GM20431 (cell line): ENCODE data around the gene RAPH1.

Experiments
- in situ Hi-C: fragments of 300-500 bp; cut with MseI, MboI; formaldehyde crosslinking; loops from one replicate; pipeline ENCODE4 v1.15.0; 2020; ENCODE audit warnings: low sequenced_read_pairs; ENCODE audit not compliant: unreplicated experiment

The RAPH1 gene

GRCh38 chr2:203492965-203493364 is 42.1 kb downstream of the RAPH1 start:
- in situ Hi-C loops: loop anchor here (25.0 kb wide), 1 partner anchor 419 kb away; no protein-coding TSS in a partner anchor

GRCh38 chr2:203490391-203490790 is 44.7 kb downstream of the RAPH1 start:
- in situ Hi-C loops: loop anchor here (25.0 kb wide), 1 partner anchor 422 kb away; no protein-coding TSS in a partner anchor

- in situ Hi-C loops: loop anchor here (10.0 to 25.0 kb wide), 2 partner anchors 325 to 423 kb away; no protein-coding TSS in a partner anchor
Measured at GRCh38 chr2:203489531-203489930, 45.6 kb downstream of the RAPH1 start.

GRCh38 chr2:203484266-203485112 is 50.6 kb downstream of the RAPH1 start:
- in situ Hi-C loops: loop anchor here (10.0 to 25.0 kb wide), 2 partner anchors 330 to 428 kb away; no protein-coding TSS in a partner anchor

GRCh38 chr2:203480623-203481022 is 54.5 kb downstream of the RAPH1 start:
- in situ Hi-C loops: loop anchor here (10.0 to 25.0 kb wide), 2 partner anchors 334 to 432 kb away; no protein-coding TSS in a partner anchor

GRCh38 chr2:203476881-203477280 is 58.2 kb downstream of the RAPH1 start:
- in situ Hi-C loops: loop anchor here (25.0 kb wide), 1 partner anchor 435 kb away; no protein-coding TSS in a partner anchor

- in situ Hi-C loops: loop anchor here (25.0 kb wide), 1 partner anchor 884 kb away; no protein-coding TSS in a partner anchor
Measured at GRCh38 chr2:203471323-203471722, 63.8 kb downstream of the RAPH1 start.

GRCh38 chr2:203470371-203470770 is 64.7 kb downstream of the RAPH1 start:
- in situ Hi-C loops: loop anchor here (25.0 kb wide), 1 partner anchor 883 kb away; no protein-coding TSS in a partner anchor

GRCh38 chr2:203469546-203469945 is 65.6 kb downstream of the RAPH1 start:
- in situ Hi-C loops: loop anchor here (25.0 kb wide), 1 partner anchor 882 kb away; no protein-coding TSS in a partner anchor

- in situ Hi-C loops: loop anchor here (25.0 kb wide), 1 partner anchor 876 kb away; no protein-coding TSS in a partner anchor
Measured at GRCh38 chr2:203463266-203463678, 71.8 kb downstream of the RAPH1 start.

- in situ Hi-C loops: loop anchor here (25.0 kb wide), 1 partner anchor 875 kb away; no protein-coding TSS in a partner anchor
Measured at GRCh38 chr2:203462308-203462707, 72.8 kb downstream of the RAPH1 start.

GRCh38 chr2:203461746-203462145 is 73.4 kb downstream of the RAPH1 start:
- in situ Hi-C loops: loop anchor here (25.0 kb wide), 1 partner anchor 874 kb away; no protein-coding TSS in a partner anchor

- in situ Hi-C loops: loop anchor here (25.0 kb wide), 1 partner anchor 868 kb away; no protein-coding TSS in a partner anchor
Measured at GRCh38 chr2:203455209-203455608, 79.9 kb downstream of the RAPH1 start.

- in situ Hi-C loops: loop anchor here (25.0 kb wide), 1 partner anchor 867 kb away; no protein-coding TSS in a partner anchor
Measured at GRCh38 chr2:203453858-203454451, 81.1 kb downstream of the RAPH1 start.

- in situ Hi-C loops: loop anchor here (25.0 kb wide), 1 partner anchor 864 kb away; no protein-coding TSS in a partner anchor
Measured at GRCh38 chr2:203451689-203452088, 83.4 kb downstream of the RAPH1 start.

- in situ Hi-C loops: loop anchor here (25.0 kb wide), 1 partner anchor 864 kb away; no protein-coding TSS in a partner anchor
Measured at GRCh38 chr2:203451011-203451410, 84.1 kb downstream of the RAPH1 start.

GRCh38 chr2:203450561-203450960 is 84.5 kb downstream of the RAPH1 start:
- in situ Hi-C loops: loop anchor here (25.0 kb wide), 1 partner anchor 863 kb away; no protein-coding TSS in a partner anchor

- in situ Hi-C loops: no loop called here
Measured at GRCh38 chr2:203446780-203447179, 88.3 kb downstream of the RAPH1 start.

- in situ Hi-C loops: no loop called here
Measured at GRCh38 chr2:203446071-203446481, 89.0 kb downstream of the RAPH1 start.

- in situ Hi-C loops: no loop called here
Measured at GRCh38 chr2:203444738-203445137, 90.4 kb downstream of the RAPH1 start.
